WTC11 (cell line): Measurements from ENCODE around the gene COL21A1.
"Not testable (repeated sequence)": the region's sequence is repeated elsewhere in the genome, so short reads cannot be mapped to it uniquely, and the experiment has no call there.

Source experiments
- ELF4 ChIP-seq: sonication (generic); formaldehyde crosslinking; IDR thresholded peaks from 2 replicates; pipeline ENCODE4 v1.8.1; 2022; ENCODE audit warnings: low read depth, mild to moderate bottlenecking, moderate library complexity, missing genetic modification reagents
- EMX1 ChIP-seq: fragments of 250-450 bp; sonication (Bioruptor Pico); IDR thresholded peaks from 2 replicates; pipeline ENCODE4 v1.8.0; 2021; ENCODE audit warnings: mild to moderate bottlenecking
- ESRRA ChIP-seq: sonication (generic); formaldehyde crosslinking; IDR thresholded peaks from 2 replicates; pipeline ENCODE4 v1.8.1; 2022; ENCODE audit warnings: mild to moderate bottlenecking, missing genetic modification reagents, borderline replicate concordance
- FOXP1 ChIP-seq: sonication (generic); formaldehyde crosslinking; IDR thresholded peaks from 2 replicates; pipeline ENCODE4 v1.8.0; 2022; ENCODE audit warnings: missing genetic modification reagents, mild to moderate bottlenecking, moderate library complexity, borderline replicate concordance
- GTF2I ChIP-seq: fragments of 250-450 bp; sonication (Bioruptor Pico); conservative IDR thresholded peaks from 2 replicates; pipeline ENCODE4 v1.4.0; 2021; ENCODE audit warnings: mild to moderate bottlenecking
- IRF2 ChIP-seq: sonication (generic); formaldehyde crosslinking; IDR thresholded peaks from 2 replicates; pipeline ENCODE4 v1.8.0; 2022; ENCODE audit warnings: low read depth, missing genetic modification reagents, borderline replicate concordance
- NFE2L1 ChIP-seq: sonication (generic); formaldehyde crosslinking; IDR thresholded peaks from 2 replicates; pipeline ENCODE4 v1.8.1; 2023; ENCODE audit warnings: missing genetic modification reagents
- ZNF138 ChIP-seq: sonication (generic); formaldehyde crosslinking; conservative IDR thresholded peaks from 2 replicates; pipeline ENCODE4 v1.8.1; 2022; ENCODE audit warnings: mild to moderate bottlenecking, moderate library complexity, missing genetic modification reagents
- TF ChIP-seq, protein P1 (sequence below): sonication (generic); formaldehyde crosslinking; IDR thresholded peaks from 2 replicates; pipeline ENCODE4 v1.8.0; 2022; ENCODE audit warnings: mild to moderate bottlenecking, missing genetic modification reagents
- TF ChIP-seq, protein P2 (sequence below): fragments of 200-600 bp; IDR thresholded peaks from 2 replicates; pipeline ENCODE4 v1.8.0; 2022; ENCODE audit warnings: antibody characterized with exemption
- TF ChIP-seq, protein P3 (sequence below): sonication (generic); formaldehyde crosslinking; IDR thresholded peaks from 2 replicates; pipeline ENCODE4 v1.8.1; 2023; ENCODE audit warnings: mild to moderate bottlenecking, missing genetic modification reagents, moderate library complexity

DNA sequence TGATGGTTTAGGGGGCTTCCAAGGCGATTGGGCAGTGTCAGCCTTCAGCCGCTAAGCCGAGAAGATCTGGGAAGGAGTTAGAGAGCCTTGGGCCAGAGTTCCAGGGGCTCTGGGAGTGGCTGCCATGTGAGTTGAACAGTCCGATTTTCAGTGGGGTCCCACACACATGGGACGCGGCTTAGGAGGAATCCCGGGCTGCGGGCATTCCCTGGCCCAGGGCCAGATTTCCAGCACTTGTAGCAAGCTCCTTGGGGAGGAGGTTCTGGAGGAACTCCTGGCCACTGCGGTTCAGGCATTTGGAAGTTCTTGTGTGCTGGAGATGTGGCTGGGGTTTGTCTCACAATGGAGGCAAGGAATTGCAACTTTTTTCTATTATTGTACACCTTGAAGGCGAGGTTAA is 233.3 kb downstream of the COL21A1 start:
- TF ChIP-seq, protein P1, sequence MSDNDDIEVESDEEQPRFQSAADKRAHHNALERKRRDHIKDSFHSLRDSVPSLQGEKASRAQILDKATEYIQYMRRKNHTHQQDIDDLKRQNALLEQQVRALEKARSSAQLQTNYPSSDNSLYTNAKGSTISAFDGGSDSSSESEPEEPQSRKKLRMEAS (CRISPR knock-in tag): not testable (repeated sequence)
- TF ChIP-seq, protein P2, sequence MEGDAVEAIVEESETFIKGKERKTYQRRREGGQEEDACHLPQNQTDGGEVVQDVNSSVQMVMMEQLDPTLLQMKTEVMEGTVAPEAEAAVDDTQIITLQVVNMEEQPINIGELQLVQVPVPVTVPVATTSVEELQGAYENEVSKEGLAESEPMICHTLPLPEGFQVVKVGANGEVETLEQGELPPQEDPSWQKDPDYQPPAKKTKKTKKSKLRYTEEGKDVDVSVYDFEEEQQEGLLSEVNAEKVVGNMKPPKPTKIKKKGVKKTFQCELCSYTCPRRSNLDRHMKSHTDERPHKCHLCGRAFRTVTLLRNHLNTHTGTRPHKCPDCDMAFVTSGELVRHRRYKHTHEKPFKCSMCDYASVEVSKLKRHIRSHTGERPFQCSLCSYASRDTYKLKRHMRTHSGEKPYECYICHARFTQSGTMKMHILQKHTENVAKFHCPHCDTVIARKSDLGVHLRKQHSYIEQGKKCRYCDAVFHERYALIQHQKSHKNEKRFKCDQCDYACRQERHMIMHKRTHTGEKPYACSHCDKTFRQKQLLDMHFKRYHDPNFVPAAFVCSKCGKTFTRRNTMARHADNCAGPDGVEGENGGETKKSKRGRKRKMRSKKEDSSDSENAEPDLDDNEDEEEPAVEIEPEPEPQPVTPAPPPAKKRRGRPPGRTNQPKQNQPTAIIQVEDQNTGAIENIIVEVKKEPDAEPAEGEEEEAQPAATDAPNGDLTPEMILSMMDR: not testable (repeated sequence)
- TF ChIP-seq EMX1 (CRISPR knock-in tag); NFE2L1 (CRISPR knock-in tag); GTF2I (CRISPR knock-in tag); FOXP1 (CRISPR knock-in tag); ZNF138 (CRISPR knock-in tag); IRF2; ESRRA (CRISPR knock-in tag); ELF4: not testable (repeated sequence)
- TF ChIP-seq, protein P3, sequence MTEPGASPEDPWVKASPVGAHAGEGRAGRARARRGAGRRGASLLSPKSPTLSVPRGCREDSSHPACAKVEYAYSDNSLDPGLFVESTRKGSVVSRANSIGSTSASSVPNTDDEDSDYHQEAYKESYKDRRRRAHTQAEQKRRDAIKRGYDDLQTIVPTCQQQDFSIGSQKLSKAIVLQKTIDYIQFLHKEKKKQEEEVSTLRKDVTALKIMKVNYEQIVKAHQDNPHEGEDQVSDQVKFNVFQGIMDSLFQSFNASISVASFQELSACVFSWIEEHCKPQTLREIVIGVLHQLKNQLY: not testable (repeated sequence)
